Measurements from ENCODE around the gene ASB16.

- no peak for TF ChIP-seq CTCF (IDR thresholded peaks at IDR 0.05)
- no peak for TF ChIP-seq EZH2 (IDR thresholded peaks at IDR 0.05)
- TF ChIP-seq EZH2phosphoT487 (IDR thresholded peaks at IDR 0.05): no peak
Measured at GRCh38 chr17:44192750-44193149, 22.2 kb downstream of the ASB16 start.

Measured in neural progenitor cell (in vitro differentiated cells).